ENCODE results near the gene NADSYN1.

NADSYN1 gene

DNA sequence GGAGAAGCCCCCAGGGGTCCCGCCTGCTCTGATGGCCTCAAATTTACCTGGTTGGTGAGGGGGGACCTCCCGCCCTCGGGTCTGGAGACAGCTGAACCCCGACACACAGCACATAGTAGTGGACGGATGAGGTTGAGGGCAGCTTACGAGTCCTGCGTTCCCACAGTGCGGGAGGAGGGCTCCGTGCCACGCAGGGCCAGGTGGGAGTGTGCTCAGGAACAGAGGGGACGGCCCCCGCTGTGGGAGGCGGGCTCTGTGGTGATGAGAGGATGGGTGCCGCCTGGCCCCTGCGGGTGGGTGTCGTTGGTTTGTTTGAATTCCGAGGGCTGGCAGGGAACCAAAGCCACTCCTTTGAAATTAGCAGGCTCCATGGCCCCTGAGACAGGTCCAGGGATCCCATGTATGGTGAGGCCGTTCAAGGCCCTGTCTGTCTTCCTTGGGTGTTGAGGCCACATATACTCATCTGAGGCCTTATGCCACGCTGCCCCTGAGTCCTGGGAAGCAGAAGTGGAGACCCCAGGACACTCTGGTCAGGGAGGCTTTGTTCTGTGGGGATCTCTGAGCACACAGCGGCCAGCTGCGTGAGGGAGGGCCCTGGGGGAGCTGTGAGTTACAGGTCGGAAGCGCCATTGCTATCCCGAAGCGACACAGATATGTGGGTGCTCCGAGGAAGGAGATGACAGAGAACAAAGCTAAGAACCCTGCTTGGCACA lies 21.9 kb downstream of the NADSYN1 start:
- DNase-seq: no peak

DNA sequence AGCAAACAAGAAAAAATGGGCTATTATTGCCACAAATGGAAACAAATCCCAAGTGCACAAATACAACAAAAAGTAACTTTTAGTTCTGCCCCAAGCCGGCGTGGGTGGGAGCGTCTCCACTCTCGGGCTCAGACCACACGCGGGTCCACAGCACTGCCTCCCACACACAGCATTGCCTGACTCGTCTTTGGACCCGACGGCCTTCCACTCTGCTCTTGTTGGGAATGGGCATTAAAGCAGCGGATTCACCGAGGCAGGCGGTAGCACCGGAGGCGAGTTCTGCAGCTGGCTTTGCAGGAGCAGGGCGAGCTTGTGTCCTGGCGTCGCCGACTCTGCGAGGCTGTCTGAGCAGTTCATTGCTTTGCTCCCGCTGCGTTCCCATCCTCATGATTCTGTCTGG lies 23.0 kb downstream of the NADSYN1 start:
- no peak for DNase-seq

DNA sequence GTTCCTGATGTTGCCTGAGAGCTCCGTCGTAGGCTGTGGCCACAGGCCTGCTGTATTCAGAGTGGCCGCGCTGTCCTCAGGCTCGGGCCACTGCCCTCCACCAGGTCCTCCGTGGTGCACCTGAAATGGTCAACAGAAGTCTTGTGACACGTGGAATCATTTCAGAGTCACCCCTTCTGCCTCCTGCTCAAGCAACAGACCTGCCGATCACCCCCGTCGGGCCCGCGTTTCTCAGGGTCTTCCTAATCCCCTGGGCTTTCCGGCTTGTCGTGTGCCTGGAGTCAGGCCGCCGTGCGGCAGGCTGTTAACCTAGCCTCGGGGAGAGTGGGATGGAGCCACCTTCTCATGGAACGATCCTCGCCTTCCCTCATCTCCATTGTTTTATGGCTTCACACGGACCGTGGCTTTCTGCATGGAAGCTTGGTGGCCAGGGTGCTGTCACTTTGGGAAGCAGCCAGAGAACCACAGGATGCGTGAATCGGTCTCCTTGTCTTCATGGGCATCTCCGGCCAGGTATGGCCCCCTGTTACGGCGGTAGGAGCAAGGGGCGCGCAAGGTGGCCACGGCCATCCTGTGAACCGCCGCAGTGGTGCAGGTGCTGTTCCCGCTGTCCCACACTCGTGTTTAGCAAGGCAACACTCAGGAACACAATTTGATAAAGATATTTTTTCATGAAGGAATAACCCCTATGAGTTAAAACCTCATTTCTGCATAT lies 24.1 kb downstream of the NADSYN1 start:
- no peak for DNase-seq

DNA sequence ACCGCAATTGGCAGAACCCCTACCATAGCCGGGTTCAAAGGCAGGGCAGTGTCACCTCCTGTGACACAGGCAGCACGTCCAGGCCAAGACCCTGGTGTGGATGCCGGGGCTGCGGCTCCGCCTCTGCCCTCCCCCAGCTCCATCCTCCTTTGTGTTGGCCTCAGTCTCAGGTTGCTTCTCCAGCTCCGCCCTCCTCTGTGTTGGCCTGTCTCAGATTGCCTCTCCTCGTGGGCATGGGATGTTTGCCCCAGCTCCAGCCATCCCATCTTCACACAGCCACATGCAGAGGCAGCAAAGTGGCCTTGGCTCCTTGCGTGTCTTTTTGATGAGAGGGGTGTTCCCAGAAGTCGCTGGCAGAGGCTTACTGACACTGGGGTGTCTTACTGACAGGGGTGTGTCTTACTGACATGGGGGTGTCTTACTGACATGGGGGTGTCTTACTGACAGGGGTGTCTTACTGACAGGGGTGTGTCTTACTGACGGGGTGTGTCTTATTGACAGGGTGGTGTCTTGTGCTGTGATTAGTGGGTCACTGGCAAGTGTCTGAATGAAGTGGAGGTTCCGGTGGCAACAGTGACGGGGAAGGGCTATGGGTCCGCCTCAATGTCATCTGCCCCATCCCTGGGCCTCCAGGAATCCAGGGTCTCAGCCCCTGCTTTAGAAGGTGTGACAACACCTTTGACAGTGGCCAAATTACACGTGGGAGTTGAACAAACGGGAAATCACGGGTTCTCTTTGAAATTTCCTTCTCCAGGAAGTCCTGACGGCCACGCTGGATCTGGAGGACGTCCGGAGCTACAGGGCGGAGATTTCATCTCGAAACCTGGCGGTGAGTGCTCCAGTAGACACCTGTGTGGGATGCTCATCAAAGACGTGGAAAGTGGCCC lies 24.9 kb downstream of the NADSYN1 start:
- DNase-seq: no peak

DNA sequence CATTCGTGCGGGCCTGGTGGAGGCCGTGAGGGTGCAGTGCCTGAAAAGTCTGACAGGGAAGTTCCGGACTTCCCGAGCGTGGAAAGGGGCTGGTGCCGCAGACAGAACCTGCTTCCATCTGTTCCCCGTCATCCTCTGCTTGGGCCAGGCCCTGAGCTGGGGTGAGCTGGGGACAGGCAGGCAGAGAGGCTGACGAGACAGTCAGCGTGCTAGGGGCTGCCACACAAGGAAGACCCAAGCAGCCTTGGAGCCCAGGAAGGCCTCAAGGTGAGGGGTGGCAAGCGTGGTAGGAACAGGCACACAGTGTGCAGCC lies 25.5 kb downstream of the NADSYN1 start:
- no peak for DNase-seq

DNA sequence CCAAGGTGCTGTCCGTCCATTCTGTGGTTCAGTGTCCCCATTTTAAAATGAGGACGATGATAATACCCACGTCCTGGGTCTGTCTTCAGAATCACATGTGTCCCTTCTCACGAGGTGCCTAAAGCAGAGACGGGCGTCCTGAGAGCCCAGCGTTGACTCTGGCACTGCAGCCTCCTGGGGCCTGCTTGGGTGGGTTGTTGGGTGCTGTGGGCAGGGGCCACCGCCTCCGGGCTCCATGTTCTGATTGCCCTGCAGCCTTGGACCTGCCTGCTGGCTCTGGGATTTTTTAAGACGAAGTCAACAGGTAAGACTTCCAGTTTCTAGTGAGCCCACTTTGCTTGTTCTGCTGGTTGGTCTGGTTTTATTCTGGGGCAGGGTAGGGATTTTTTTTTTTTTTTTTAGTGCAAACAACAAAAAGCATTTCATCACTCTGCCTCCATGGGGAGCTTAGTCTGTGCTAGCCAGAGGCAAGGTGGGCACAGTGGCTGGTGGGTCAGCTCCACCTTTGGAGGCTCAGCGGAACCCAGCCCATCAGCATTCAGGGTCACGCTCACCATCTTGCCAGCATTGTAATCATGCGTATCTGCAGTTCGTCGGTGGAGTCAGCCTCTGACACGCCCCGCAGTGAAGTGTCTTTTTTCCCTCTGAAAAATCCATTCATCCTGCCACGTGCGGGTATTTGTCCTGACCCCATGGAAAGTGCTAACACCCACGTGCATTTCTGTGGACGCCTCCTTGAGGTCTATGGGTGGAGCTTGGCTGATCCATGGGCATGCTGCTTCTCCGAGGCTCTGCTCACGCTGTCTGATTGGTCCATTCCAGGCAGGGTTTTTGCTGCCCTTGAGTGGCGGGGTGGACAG lies 28.3 kb downstream of the NADSYN1 start:
- DNase-seq: no peak

DNA sequence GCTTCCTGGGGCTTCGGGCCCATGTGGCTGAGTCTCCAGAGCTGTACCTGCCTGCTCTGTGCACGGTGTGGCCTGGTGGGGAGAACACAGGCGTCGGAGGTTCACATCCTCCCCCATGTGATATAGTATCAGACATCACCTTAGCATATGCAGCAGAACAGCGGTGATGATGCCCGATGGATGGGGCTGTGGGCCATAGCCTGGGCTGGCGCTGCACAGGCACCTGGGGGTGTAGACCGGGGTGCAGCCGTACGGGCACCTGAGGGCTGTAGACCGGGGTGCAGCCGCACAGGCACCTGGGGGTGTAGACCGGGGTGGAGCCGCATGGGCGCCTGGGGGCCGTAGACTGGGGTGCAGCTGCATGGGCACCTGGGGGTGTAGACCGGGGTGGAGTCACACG lies 29.2 kb downstream of the NADSYN1 start:
- DNase-seq: no peak

DNA sequence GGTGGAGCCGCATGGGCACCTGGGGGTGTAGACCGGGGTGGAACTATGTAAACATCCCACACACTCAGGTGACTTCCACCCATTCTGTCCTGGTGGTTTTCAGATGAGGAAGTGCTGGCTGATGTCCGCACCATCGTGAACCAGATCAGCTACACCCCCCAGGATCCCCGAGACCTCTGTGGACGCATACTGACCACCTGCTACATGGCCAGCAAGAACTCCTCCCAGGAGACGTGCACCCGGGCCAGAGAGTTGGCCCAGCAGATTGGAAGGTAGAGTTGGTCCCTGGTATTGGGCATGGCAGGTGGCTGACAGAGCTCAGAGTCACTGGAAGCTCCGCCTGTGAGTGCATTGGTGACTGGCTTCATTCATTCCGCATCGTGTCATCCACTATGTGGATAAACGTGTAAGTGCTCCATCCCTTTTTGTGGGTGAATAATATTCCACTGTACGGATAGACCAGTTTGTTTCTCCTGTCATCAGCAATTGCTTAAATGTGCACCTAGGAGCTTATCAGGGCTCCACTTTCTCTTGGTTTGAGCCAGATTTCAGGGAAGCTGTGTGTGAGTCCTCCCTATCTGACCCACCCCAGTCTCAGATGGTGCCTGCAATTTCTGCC lies 29.9 kb downstream of the NADSYN1 start:
- no peak for DNase-seq

DNA sequence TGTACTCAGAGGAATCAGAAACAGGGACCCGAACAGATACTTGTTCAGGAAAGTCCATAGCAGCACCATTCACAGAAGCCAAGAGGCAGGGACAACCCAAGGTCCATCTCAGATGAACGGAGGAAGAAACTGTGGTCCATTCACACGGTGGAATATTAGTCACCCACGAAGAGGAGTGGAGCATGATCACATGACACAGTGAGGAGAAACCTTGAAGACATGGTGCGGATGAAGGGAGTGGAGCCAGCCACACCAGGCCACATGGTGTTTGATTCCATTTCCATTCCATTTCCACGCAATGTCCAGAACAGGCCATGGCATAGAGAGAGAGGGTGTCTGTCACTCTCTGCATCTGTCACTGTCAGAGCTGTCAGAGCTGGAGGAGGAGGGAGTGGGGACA lies 30.7 kb downstream of the NADSYN1 start:
- no peak for DNase-seq

DNA sequence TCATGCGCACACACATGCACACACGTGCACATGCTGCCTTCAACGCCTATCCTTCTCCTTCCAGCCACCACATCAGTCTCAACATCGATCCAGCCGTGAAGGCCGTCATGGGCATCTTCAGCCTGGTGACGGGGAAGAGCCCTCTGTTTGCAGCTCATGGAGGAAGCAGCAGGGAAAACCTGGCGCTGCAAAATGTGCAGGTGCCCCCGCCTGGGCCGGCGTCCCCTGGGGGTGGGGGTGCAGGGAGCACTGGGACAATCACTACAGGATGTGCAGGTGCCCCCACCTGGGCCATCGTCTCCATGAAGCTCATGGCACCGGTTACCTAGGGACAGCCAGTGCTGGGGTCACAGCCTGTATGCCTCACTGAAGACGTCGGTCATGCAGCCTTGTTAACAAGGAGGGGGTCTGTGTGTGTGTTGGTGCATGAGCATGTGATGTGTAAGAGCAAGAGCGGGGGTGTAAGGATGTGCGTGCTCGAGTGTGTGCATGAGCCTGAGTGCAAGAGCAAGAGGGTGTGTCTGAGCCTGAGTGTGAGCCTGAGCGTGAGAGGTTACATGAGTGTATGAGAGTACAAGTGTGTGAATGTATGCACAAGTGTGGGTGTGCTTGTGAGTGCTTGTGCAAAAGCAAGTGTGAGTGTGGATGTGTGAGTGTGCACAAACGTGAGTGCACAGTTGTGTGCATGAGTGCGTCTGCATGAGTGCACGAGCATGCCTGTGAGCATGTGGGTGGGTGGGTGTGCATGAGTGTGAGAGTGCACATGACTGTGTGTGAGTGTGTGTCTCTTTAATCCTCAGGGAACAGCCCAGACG lies 31.5 kb downstream of the NADSYN1 start:
- no peak for DNase-seq

DNA sequence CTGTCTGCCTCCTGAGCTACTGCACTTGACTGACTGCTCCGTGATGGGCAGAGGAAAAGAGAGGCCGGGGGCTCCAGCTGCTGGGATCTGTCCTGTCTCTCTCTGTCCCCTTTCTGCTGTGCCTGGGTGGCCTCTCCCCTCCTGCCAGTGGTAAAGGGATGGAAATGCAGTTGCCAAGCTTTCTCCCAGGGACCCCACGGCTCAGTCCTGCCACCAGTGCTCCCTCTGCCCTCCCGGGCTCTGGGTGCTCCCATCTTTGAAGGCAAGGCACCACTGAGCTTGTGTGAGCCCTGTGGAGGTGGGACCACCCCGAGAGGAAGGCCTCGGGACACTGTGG lies 32.0 kb downstream of the NADSYN1 start:
- no peak for DNase-seq

DNA sequence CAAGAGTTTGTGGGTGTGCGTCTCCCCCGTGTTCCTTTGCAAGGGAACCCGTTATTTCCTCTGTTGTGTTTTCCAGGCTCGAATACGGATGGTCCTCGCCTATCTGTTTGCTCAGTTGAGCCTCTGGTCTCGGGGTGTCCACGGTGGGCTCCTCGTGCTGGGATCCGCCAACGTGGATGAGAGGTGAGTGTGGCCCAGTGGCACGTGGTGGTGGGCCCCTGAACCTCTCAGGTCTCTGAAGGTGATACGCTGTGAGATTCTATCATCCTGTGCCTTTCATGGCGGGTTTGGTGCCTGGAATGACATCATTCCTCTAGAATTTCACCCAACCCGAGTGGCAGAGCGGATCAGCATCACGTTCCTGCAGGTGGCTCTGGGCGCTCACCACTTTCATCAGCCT lies 32.5 kb downstream of the NADSYN1 start:
- no peak for DNase-seq

DNA sequence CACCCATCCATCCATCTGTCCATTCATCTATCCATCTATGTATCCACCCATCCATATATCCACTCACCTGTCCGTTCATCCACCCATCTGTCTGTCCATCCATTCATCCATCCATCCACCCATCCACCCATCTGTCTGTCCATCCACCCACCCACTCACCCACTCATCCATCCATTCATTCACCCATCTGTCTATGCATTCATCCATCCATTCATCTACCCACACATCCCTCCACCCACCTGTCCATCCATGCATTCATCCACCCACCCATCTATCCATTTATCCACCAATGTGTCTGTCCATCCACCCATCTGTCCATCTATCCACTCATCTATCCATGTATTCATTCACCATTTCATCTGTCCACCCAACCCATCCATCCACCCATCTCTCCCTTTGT lies 33.3 kb downstream of the NADSYN1 start:
- DNase-seq: no peak

DNA sequence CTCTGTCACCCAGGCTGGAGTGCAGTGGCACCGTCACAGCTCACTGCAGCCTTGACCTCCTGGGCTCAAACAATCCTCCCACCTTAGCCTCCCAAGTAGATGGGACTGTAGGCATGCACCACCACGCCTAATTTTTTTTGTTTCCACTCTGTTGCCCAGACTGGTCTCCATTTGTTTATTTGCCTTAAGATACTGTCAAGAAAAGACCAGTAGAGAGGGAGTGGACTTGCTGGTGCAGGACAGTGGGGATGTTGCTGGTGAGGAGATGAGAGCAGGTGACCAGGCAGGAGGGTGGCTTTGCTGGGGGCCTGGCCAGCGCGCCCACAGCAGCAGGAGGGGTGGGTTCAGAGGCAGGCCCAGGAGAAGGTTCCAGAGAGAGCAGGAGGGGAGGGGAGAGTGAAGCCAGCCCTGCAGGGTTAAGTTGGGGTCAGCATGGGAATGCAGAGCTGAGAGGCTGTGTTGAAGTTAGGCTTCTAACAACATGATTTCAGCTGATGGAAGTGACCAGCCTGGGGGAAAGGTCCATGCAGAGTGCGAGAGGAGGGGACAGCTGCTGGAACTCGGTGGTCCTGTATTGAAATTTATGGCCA lies 35.8 kb downstream of the NADSYN1 start:
- no peak for DNase-seq

DNA sequence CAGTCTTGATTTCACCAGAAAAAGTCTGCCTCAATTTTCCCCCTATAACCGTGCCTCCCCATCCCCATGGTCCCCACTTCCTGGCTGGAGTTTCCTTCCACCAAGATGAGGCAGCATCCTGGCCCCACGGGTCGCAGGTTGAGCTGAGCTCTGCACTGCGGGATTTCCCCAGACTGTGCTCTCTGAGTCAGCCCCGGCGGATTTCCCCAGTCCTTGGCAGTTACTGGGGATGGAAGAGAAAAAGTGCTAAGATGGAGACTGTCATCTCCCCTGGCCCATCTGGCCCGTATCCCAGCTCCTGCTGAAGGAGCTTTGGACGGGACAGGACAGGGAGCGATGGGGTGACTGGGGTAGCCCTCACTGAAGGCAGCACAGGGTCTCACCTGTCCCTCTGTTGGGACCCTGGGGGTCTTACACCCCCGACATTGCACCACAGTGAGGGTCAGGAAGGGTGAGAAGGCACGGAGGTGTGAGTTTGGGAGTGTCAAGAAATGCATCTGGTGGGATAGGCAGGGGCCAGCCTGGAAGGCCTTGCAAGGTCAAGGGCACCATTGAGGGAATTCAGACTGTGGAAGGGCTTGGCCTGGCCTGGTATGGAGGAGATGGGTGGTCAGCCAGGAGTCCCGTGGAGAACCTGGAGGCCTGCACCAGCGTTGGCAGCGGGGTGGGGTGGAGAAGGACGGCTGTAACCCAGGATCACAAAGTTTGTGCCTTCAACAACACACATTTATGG lies 36.5 kb downstream of the NADSYN1 start:
- DNase-seq: no peak

DNA sequence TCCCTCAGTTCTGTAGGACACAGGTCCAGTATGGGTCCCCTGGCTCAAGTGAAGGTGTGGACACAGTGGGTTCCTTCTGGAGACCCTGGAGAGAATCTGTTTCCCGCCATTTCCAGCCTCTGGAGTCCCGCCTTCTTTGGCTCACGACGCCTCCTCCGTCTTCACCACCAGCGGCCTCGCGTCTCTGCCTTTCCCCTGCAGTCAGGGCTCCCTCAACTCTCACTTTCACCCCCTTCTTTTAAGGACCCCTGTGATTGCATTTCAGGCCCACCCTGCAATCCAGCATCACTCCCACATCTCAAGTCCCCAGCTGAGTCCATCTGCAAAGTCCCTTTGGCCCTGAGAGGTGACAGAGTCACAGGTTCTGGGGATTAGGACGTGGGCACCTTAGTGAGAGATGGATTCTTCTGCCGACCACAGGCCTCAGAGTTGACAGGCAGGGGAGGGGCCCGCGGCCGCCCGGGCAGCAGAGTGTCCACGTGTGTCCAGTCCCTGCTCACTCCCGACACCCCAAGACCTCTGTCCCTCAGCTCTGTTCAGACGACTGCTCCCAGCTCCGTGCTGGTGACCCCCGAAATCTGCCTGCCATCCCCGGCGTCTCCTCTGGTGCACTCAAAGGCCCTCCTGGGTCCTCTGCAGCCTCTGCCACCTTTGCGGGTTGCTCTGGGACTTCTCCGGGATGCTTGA lies 37.2 kb downstream of the NADSYN1 start:
- DNase-seq: no peak

DNA sequence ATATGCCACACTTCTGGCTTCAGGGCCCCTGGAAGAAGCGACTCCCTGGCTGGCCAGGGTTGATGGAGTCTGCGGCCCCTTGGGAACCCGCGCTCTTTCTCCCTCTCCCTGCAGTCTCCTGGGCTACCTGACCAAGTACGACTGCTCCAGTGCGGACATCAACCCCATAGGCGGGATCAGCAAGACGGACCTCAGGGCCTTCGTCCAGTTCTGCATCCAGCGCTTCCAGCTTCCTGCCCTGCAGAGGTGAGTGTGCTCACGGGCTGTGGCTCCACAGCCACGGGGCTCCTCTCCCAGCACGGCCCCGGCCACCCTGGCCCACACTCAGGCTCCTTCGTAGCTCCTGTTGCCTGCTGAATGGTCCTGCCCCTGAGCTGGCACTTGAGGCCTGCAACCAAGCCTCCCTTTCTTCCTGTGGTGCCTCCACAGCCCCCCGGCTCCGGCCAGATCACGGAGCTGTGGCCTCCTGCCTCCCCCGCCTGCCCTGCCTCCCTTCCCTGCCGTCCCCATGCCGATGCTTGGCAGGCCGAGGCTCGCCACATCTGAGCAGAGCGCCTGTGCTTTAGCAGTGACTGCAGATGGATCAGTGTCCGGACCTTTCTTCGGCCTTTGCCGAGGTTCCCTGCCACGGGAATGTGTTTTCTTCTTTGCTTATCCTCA lies 37.9 kb downstream of the NADSYN1 start:
- DNase-seq: no peak

DNA sequence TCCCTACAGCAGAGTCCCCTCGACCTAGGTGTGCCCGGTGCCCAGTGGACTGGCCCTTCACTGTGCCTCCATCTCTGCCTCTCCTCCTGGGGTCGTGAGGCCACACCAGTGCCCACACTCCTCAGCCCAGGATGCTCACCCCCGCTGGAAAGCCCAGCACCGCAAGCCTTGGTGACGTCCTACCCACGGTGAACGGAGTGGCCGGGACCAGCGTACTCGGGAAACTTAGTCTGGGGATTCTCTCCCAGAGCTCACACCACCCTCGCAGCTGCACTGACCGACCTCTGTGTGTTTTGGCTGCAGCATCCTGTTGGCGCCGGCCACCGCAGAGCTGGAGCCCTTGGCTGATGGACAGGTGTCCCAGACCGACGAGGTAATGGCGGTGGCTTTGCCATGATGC lies 38.5 kb downstream of the NADSYN1 start:
- DNase-seq: no peak

DNA sequence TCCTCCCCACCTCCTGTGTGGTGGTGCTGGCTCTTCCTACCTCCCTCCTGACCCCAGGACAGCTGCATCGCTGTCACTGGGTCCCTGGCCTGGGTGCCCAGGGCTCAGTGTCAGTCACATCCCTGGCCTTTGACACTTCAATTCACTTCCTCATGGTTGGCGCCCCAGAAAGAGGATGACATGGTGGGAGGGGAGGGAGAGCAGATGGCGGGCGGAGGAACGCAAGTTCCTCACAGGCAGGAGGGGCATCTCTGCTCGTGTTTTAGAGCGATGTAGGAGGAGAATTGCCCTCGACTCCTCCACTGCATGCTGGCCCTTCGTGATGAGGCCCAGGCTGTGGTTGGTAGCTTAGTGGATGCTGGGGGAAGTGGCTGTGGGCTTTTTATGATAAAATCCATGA lies 38.9 kb downstream of the NADSYN1 start:
- DNase-seq: no peak

All from amniotic stem cell (primary cell).